HepG2 (cell line): ENCODE measurements around the gene PLA2G4A. TPM values are rescaled to one million over a fixed set of nuclear protein-coding genes. Genes with fewer than 3 reads are reported as not detected.

ENCODE experiments used
- ATAC-seq: fragments of 200-7000 bp; cut with Tn5 transposase; 3 replicates; pipeline ENCODE4 v1.9.1; 2020; ENCODE audit warnings: mild to moderate bottlenecking, moderate library complexity
- BruUV-seq: library from RNA; stranded (reverse); fragments of 400-500 nt; replicated peaks from 2 replicates; lab custom pipeline; 2021; lab: Mats Ljungman, UMichigan
- CTCF ChIA-PET: fragments of 300-600 bp; formaldehyde crosslinking; extraction: SDS; loops from one replicate; lab custom pipeline; 2021; ENCODE audit warnings: low total read pairs, inconsistent platforms, low intra/inter-chr PET ratio; lab: Yijun Ruan, JAX
- POLR2A ChIA-PET: fragments of 350-600 bp; sonication (Branson Sonifier 250); formaldehyde crosslinking; loops from one replicate; lab custom pipeline; 2020; ENCODE audit warnings: antibody characterized with exemption, inconsistent platforms; lab: Yijun Ruan, JAX
- DNase-seq: peaks from one replicate; pipeline ENCODE4 v3.0.0-alpha.2; 2015; ENCODE audit warnings: low spot score
- FAIRE-seq: peaks from 3 replicates; lab custom pipeline; 2011; peaks lifted over from hg19 to GRCh38; lab: Jason Lieb, UNC
- H2AFZ ChIP-seq: one replicate; pipeline ENCODE4 v1.6.1; 2011; ENCODE audit warnings: low read length, inconsistent platforms
- H3K27ac ChIP-seq: fragments of 300-600 bp; 3 replicates; pipeline ENCODE4 v1.8.0; 2011; ENCODE audit warnings: mixed run types, mild to moderate bottlenecking, mixed read lengths, low read length, inconsistent platforms; ENCODE audit not compliant: insufficient read depth; ENCODE audit errors: extremely low read length
- H3K27me3 ChIP-seq, 2 experiments: fragments of 200-600 bp in 1 of 2; 2 replicates in 1 of 2; 3 replicates in 1 of 2; pipeline versions ENCODE4 v1.6.0 to v1.8.0; 2011; ENCODE audit warnings: low read length in 2 of 2, mild to moderate bottlenecking in 2 of 2, moderate library complexity in 2 of 2, inconsistent platforms in 1 of 2; ENCODE audit not compliant: insufficient read depth in 2 of 2, control insufficient read depth in 1 of 2
- H3K36me3 ChIP-seq, 2 experiments: fragments of 200-600 bp in 1 of 2; replicated peaks in 1 of 2; 2 replicates in 1 of 2; 3 replicates in 1 of 2; pipeline versions ENCODE4 v1.5.1 to v1.8.0; 2011; ENCODE audit warnings: low read length in 2 of 2, inconsistent platforms in 1 of 2; ENCODE audit not compliant: insufficient read depth in 2 of 2, control insufficient read depth in 1 of 2
- H3K4me1 ChIP-seq: 2 replicates; pipeline ENCODE4 v1.5.1; 2012; ENCODE audit warnings: low read length, inconsistent platforms; ENCODE audit not compliant: insufficient read depth
- H3K4me2 ChIP-seq: 2 replicates; pipeline ENCODE4 v1.6.0; 2011; ENCODE audit warnings: low read depth, low read length, inconsistent platforms
- H3K4me3 ChIP-seq, 3 experiments: fragments of 200-600 bp in 1 of 3; sonication (generic), shearing (Covaris generic) in 1 of 3; replicated peaks in 1 of 3; 2 replicates each; pipeline ENCODE4 v1.5.1; 2011 to 2016; ENCODE audit warnings: low read length in 3 of 3, inconsistent platforms in 2 of 3, low read depth in 2 of 3, mild to moderate bottlenecking in 2 of 3, control low read depth in 1 of 3, mixed read lengths in 1 of 3; ENCODE audit not compliant: insufficient read depth in 1 of 3
- H3K79me2 ChIP-seq: one replicate; pipeline ENCODE4 v1.6.1; 2011; ENCODE audit warnings: low read length, inconsistent platforms; ENCODE audit not compliant: insufficient read depth
- H3K9ac ChIP-seq: 2 replicates; pipeline ENCODE4 v1.6.0; 2011; ENCODE audit warnings: mild to moderate bottlenecking, low read depth, low read length, inconsistent platforms; ENCODE audit not compliant: insufficient read depth
- H3K9me3 ChIP-seq: 2 replicates; pipeline ENCODE4 v1.5.1; 2012; ENCODE audit warnings: mild to moderate bottlenecking, low read length
- H4K20me1 ChIP-seq: 2 replicates; pipeline ENCODE4 v1.6.0; 2011; ENCODE audit warnings: inconsistent platforms, mild to moderate bottlenecking, low read length, moderate library complexity; ENCODE audit not compliant: insufficient read depth
- ATAD3A ChIP-seq: sonication (generic); formaldehyde crosslinking; IDR thresholded peaks from 2 replicates; pipeline ENCODE4 v1.4.0; 2020; ENCODE audit warnings: missing genetic modification reagents
- PREB ChIP-seq: sonication (generic); formaldehyde crosslinking; IDR thresholded peaks from 2 replicates; pipeline ENCODE4 v1.4.0; 2020; ENCODE audit warnings: missing genetic modification reagents
- RXRB ChIP-seq: IDR thresholded peaks from 2 replicates; pipeline ENCODE4 v1.6.1; 2016; ENCODE audit warnings: borderline replicate concordance, missing genetic modification reagents, missing compliant biosample characterization
- SPEN ChIP-seq: sonication (generic); formaldehyde crosslinking; IDR thresholded peaks from 2 replicates; pipeline ENCODE4 v1.5.1; 2020; ENCODE audit warnings: low read depth, mild to moderate bottlenecking, missing genetic modification reagents
- UBTF ChIP-seq: sonication (generic); formaldehyde crosslinking; IDR thresholded peaks from 2 replicates; pipeline ENCODE4 v1.4.0; 2020; ENCODE audit warnings: mild to moderate bottlenecking, missing genetic modification reagents
- ZNF205 ChIP-seq: IDR thresholded peaks from 2 replicates; pipeline ENCODE4 v1.6.1; 2018; ENCODE audit warnings: missing biosample characterization, missing genetic modification reagents
- ZNF292 ChIP-seq: sonication (generic); formaldehyde crosslinking; IDR thresholded peaks from 2 replicates; pipeline ENCODE4 v1.8.1; 2022; ENCODE audit warnings: mild to moderate bottlenecking, low read depth, missing genetic modification reagents, borderline replicate concordance
- ZNF333 ChIP-seq: sonication (generic); formaldehyde crosslinking; IDR thresholded peaks from 2 replicates; pipeline ENCODE4 v1.4.0; 2020; ENCODE audit warnings: mild to moderate bottlenecking, missing genetic modification reagents, borderline replicate concordance
- ZNF589 ChIP-seq: sonication (generic); formaldehyde crosslinking; conservative IDR thresholded peaks from 2 replicates; pipeline ENCODE4 v1.8.0; 2022; ENCODE audit warnings: mild to moderate bottlenecking, moderate library complexity, missing genetic modification reagents
- ZNF704 ChIP-seq: sonication (generic); formaldehyde crosslinking; IDR thresholded peaks from 2 replicates; pipeline ENCODE4 v1.8.1; 2023; ENCODE audit warnings: mild to moderate bottlenecking, inconsistent platforms, moderate library complexity, missing genetic modification reagents, borderline replicate concordance
- ZSCAN25 ChIP-seq: sonication (generic); formaldehyde crosslinking; IDR thresholded peaks from 2 replicates; pipeline ENCODE4 v1.8.0; 2022; ENCODE audit warnings: mild to moderate bottlenecking, missing genetic modification reagents
- in situ Hi-C: cut with HindIII; loops from 2 replicates; pipeline ENCODE4 v1.10.0; 2017; ENCODE audit warnings: low pct_unique_long_range_greater_than_20kb; ENCODE audit not compliant: extremely low pct_ligation_motif_present
- intact Hi-C: fragments of 100-400 bp; cut with micrococcal nuclease; formaldehyde crosslinking; loops from one replicate; pipeline ENCODE4 v1.10.0; 2022; ENCODE audit not compliant: unreplicated experiment
- polyA plus RNA-seq, 8 experiments: library from polyadenylated mRNA; depleted of rRNA in 3 of 8; stranded (reverse) in 7 of 8; unstranded in 1 of 8; fragments of >200 nt; fragmentation: Illumina TruSeq in 4 of 8; extraction: Trizol in 4 of 8; gene quantifications; 2 replicates each; pipeline versions ENCODE4 v1.2.1 to v1.2.3, GENCODE V29; 2011 to 2016; ENCODE audit warnings: low read depth in 4 of 8, missing spikeins in 1 of 8, mixed read lengths in 1 of 8; ENCODE audit not compliant: insufficient read depth in 1 of 8
- total RNA-seq, 5 experiments: library from RNA; depleted of rRNA; stranded (reverse); fragments of >200 nt; fragmentation: Illumina TruSeq; extraction: Trizol; gene quantifications; 2 replicates each; pipeline ENCODE4 v1.2.3, GENCODE V29; 2016; ENCODE audit warnings: low read depth in 1 of 5
- TF ChIP-seq, protein P1 (sequence below): sonication (generic); formaldehyde crosslinking; conservative IDR thresholded peaks from 2 replicates; pipeline ENCODE4 v1.8.0; 2022; ENCODE audit warnings: missing genetic modification reagents

Gene PLA2G4A
- total and polyA plus RNA-seq, 2 of the 13 experiments (the other 11 are each of a cell fraction or from before 2014, with no cell fraction given): not detected

DNA sequence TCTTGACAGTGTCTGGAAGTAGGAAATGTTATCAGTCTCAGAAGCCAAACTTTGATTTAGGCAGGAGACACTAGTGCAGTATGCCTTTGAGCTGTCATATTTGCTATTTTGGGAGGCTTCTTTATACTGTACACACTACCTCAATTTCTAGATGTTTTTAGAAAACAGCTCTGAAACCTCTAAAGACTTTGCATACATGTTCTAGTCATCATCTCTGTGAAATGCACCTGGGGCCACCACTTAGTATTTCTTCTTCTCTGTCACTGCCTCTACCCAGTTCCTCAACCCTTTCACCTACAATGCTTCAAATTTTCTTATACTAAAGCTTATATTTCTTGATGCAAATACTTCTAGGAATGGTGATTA lies 29.1 kb upstream of the PLA2G4A start:
- intact Hi-C loops (no loop called here), in situ Hi-C loops (no loop called here)
- H3K4me2 ChIP-seq: no peak overlapping the region
- ATAC-seq (no peak), DNase-seq (no peak), FAIRE-seq (no peak)
- no peaks in the 10 kb centered on the region for H3K27me3 ChIP-seq
- H3K9me3 ChIP-seq: no peaks in the 10 kb centered on the region
- BruUV-seq: no TSS peak
- TF ChIP-seq ATAD3A (CRISPR knock-in tag): no peak
- TF ChIP-seq ZNF704 (CRISPR knock-in tag): no peak
- no peak for TF ChIP-seq UBTF (CRISPR knock-in tag)
- no peak for TF ChIP-seq ZNF205 (CRISPR knock-in tag)
- TF ChIP-seq, protein P1, sequence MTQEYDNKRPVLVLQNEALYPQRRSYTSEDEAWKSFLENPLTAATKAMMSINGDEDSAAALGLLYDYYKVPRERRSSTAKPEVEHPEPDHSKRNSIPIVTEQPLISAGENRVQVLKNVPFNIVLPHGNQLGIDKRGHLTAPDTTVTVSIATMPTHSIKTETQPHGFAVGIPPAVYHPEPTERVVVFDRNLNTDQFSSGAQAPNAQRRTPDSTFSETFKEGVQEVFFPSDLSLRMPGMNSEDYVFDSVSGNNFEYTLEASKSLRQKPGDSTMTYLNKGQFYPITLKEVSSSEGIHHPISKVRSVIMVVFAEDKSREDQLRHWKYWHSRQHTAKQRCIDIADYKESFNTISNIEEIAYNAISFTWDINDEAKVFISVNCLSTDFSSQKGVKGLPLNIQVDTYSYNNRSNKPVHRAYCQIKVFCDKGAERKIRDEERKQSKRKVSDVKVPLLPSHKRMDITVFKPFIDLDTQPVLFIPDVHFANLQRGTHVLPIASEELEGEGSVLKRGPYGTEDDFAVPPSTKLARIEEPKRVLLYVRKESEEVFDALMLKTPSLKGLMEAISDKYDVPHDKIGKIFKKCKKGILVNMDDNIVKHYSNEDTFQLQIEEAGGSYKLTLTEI: no peak
- no peak for TF ChIP-seq ZNF333 (CRISPR knock-in tag)
- no peak for TF ChIP-seq RXRB (CRISPR knock-in tag)
- TF ChIP-seq PREB (CRISPR knock-in tag): no peak
- TF ChIP-seq SPEN: no peak
- no peak for TF ChIP-seq ZSCAN25 (CRISPR knock-in tag)
- no peak for TF ChIP-seq ZNF292 (CRISPR knock-in tag)
- no peak for TF ChIP-seq ZNF589
- no peaks in the 10 kb centered on the region for H3K79me2 ChIP-seq
- H3K36me3 ChIP-seq: no peaks in the 10 kb centered on the region
- no peak overlapping the region for H3K4me3 ChIP-seq
- H4K20me1 ChIP-seq: no peaks in the 10 kb centered on the region
- ChIA-PET CTCF (no interaction called here), POLR2A (no interaction called here)
- H2AFZ ChIP-seq: no peak overlapping the region
- no peak overlapping the region for H3K27ac ChIP-seq
- H3K4me1 ChIP-seq: no peaks in the 10 kb centered on the region
- no peak overlapping the region for H3K9ac ChIP-seq
